ENCODE results near the gene LRRFIP2. TPM values are rescaled to one million over a fixed set of nuclear protein-coding genes. Genes with fewer than 3 reads are reported as not detected.
A peak's percentile ranks its signal among the peaks of the same experiment; 100 is the strongest.
"Not testable (repeated sequence)": the region's sequence is repeated elsewhere in the genome, so short reads cannot be mapped to it uniquely, and the experiment has no call there.

Gene LRRFIP2
- total RNA-seq, 1 experiment from 2014 or later: 41.1 TPM

DNA sequence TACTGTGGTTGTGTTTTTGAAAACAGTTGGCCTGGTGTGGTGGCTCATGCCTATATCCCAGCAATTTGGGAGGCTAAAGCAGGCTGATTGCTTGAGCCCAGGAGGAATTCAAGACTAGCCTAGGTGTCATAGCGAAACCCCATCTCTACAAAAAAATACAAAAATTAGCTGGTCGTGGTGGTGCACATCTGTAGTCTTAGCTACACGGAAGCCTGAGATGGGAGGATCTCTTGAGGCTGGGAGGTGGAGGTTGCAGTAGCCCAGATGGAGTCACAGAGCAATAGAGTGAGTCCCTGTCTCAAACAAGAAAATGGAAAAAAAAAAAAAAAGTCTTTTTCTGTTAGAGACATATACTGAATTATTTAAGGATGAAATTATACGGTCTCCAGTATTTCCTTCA is 14.7 kb upstream of the LRRFIP2 start:
- no peak for DNase-seq (ENCODE audit: low read depth)

DNA sequence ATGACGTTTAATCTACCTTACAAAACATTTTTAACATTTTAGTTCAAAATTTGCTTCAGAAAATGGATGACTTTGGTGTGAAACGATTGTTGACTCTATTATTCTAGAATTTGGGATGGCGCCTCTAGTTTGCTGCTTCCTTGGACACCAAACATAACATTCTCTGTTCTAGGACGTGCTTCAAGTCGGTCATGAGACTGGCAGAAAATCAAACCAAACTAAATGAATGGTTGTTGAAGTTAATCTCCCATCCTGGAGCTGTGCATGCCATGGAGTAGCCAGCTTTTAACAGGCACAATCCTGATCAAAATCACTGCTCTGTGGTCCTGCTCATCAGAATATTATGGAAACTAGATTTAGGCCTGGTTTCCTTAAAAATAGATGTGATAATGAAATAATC is 9.6 kb upstream of the LRRFIP2 start:
- DNase-seq (ENCODE audit: low read depth): no peak

DNA sequence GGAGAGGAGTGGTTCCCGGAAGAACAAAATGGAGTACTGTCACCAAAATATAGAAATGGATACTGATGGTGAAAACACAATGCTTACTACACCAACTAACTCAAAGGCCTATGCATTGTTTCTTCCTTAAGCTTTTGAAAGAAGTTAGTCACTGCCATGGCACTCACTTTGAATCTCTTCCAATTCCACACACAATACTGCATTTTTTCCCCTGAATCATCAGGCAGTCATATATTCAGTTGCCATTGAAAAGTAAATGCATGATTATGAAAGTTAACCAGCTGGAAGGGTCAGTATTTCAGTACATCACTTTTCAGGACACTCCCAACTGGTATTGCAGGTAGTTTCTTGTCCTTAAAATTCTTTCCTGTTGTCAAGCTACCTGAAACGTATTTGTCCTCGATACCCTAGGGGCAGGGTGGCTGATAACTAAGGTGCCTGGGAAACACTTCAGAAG is 9.0 kb upstream of the LRRFIP2 start:
- DNase-seq (ENCODE audit: low read depth): peak; percentile 78

DNA sequence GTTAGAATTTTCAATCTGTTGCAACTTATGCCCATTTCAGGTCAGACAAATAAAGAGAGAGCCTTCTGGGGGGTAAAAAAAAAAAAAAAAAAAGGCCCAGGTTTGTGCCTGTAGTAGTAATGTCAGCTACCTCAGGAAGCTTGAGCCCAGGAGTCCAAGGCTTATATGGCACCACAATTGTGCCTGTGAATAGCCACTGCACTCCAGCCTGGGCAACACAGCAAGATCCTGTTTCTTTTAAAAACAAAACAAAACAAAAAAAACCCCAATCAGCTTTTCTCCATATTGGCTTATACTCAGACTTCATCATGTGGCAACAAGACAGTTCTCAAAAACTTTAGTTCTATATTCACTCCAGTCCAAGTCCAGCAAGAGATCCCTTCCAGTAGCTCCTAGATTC is 8.4 kb upstream of the LRRFIP2 start:
- DNase-seq (ENCODE audit: low read depth): no peak

DNA sequence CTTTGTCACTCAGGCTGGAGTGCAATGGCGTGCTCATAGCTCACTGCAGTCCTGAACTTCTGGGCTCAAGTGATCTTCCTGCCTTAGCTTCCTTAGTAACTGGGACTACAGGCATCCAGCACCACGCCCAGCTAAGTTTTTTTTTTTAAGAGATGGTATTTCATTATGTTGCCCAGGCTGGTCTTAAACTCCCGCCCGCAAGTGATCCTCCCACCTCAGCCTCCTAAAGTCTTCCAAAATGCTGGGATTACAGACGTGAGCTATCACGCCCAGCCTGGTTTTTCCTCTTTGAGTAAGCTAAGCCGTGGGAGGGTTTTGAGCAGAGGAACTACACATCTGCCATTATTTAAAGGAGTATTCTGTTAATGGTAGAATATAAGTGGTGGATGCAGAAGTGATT is 7.4 kb upstream of the LRRFIP2 start:
- DNase-seq (ENCODE audit: low read depth): peak; percentile 25

DNA sequence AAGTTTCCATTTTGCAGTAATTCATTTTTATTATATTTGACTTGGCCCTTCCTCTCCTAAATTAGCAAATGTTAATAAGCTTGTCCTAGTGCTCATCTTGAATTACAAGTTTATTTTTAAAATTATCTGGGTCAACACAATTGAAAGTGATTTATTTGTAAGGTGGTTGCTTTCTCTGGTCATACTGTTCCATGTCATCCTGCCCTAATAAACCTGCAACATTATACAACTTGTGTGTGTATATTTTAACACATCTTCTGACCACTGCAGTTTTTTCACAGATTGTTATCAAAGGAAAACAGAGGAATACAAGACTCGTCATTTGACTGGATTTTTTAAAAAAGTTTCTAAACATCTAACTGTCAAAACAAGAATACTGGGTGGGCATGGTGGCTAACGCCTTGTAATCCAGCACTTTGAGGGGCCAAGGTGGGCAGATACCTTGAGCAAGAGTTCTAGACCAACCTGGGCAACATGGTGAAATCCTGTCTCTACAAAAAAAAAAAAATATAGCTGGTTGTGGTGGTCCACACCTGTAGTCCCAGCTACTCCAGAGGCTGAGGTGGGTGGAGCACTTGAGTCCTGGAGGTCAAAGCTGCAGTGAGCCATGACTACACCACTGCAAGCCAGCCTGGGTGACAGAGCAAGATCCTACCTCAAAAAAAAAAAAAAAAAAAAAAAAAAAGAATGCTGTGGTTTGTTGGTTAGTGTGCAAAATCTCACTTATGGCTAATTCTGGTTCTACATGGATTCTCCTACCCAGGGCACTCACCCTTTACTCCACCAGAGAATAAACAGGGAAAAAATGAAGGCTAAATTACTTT is 5.0 kb upstream of the LRRFIP2 start:
- DNase-seq (ENCODE audit: low read depth): no peak

DNA sequence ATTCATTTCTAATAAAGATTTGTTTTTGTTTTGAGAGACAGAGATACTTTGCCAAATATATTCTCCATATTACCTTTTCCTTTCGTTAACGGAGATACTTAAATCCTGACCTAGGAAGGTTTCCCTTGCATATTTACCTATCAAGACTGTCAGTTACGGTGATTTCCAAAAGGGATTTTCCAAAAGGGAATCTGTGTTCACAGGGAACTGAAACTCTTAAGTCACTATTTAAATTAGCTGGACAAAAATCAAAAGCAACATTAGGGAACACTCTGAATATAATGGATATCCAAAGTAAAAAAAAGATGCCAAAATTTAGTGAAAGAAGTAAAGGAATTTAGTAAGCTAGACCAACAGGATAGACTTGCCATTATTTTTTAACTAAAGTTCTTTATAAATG is 576 bp downstream of the LRRFIP2 start:
- DNase-seq (ENCODE audit: low read depth): no peak

DNA sequence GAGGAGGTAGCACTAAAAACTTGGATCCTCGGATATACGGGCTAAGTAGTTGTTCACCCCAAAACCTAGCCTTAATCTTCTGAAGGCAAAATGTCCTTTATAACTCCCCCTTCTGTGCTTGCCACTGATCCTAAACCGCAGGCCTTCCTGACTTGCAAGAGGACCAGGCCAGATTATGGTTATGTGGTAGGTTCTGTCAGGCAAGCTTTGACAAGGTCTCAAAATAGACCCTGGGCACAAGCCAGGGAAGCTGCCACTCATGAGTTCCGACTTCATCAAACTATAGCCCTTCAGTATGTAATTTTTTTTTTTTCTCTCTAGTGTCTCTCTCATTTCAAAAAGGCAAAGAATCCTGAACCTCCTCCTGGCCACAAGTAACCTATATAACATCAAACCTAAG is 3.2 kb downstream of the LRRFIP2 start:
- DNase-seq (ENCODE audit: low read depth): no peak

DNA sequence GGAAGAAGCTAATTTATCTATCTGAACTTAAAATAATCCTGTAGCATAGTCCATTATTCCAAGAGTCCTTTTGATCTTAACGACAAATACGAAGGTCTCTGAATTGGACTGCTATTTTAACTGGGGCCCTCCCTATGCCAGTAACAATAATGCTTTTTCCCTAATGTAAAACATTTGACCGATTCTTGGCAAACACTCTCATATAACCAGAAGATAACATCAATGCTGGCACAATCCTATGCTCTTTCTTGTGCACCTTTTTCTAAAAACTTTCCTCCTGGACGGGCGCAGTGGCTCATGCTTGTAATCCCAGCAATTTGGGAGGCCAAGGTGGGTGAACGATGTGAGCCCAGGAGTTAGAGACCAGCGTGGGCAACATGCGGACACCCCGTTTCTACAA is 3.9 kb downstream of the LRRFIP2 start:
- no peak for DNase-seq (ENCODE audit: low read depth)

DNA sequence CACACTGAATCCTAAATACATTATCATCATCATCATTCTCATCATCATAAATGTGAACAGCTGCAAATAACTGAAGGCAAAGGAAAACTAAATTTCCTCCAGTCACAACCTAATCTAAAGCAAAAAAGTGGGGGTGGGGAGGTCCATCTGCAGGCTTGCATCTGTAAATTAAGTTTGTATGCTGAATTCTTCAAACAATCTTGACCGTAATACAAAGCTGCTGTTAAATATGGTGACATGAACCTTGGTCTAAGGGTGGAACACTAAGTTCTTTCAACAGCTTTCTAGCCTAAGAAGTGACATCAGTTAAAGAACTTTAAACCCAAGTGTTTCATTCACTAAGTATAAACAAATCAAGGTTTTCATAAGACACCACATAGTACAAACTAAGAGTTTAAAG is 4.3 kb downstream of the LRRFIP2 start:
- DNase-seq (ENCODE audit: low read depth): no peak

DNA sequence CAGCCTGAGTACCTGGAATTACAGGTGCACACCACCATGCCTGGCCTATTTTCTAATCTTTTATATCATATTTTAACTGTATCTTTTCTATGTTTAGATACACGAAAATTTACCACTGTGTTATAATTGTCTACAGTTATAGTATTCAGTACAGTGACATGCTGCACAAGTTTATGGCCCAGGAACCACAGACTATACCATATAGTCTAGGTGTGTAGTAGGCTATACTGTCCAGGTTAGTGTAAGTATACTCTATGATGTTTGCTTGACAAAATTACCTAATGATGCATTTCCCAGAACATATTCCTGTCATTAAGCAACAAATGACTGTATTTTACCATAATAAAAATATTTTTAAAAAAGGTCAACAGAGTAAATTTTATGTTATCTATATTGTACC is 5.5 kb downstream of the LRRFIP2 start:
- DNase-seq (ENCODE audit: low read depth): no peak

DNA sequence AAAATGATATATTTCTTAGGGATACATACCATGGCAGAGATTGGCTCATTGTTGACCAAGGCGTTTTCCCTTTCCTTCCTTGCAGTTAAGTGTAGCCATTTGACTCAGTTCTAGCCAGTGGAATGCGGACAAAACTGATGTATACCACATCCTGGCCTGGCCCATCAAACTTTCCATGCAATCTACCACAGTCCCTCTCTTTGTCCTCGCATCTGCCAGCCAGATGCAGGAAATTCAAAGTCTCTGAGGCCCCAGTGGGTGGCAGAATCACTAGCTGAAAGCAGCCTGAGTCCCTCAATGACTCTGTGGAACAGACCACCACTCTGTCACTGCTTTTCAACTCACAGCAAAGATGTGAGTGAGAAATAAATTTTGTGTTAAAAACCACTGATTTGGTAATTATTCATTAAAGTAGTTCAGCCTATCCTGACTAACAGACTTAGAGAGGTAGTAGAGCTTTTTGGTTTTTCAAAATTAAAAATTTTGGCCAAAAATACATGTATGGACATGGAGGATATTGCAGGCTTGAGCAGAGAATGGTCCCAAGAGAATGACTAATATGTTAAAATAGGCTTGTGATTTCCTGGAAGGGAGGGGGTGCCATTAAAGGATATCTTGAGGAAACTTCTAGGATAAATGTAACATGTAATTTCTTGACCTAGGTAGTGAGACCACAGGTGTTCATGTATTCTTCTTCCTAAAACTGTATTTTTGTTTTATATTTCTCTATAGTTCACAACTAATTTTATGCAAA is 10.9 kb downstream of the LRRFIP2 start:
- DNase-seq (ENCODE audit: low read depth): peak; percentile 75

DNA sequence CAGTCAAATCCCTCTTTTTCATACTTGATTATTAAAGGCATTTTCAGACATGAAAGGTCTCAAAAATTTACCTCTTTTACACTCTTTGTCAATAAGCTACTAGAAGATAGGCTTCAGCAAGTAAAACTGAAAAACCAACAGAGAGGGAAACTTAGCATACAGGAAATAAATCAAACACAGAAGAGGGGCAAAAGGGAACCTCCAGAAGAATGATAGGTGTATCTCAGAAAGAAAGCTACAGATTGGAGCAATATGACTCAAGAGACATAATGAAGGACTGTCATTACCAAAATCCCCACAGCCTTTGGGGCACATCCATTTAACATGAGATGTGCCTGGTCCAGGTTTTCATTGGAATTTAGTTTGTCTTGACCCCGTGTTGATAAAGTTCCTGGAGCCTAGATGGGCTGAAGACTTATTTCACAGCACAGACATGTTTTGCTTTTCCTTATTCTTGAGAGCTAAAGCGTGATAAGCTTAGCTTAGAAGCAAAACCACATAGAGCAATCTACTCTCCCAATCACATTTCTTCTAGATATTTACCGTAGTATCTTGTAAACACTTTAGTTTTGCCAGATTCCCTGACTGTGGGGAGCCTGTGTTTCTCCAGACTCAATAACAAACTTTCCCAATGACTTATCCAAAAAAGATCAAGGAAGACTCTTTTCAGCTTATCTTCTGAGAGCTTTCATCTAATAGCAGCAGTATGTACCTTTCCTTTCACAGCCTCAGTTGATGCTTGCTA is 11.7 kb downstream of the LRRFIP2 start:
- DNase-seq (ENCODE audit: low read depth): no peak

DNA sequence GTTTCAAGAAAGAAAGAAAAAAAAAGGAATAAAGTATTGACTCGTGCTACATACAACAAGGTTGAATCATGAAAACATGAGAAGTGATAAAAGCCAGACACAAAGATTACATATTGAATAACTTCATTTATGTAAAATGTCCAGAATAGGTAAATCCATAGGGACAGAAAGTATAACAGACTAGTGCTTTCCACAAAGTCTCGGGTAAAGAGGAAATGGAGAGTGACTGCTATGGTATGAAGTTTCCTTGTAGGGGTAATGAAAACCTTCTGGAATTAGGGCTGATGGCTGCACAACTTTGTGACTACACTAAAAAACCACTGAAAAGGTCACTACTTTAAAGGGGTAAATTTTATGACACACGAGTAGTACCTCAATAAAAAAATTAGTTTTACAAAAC is 13.0 kb downstream of the LRRFIP2 start:
- DNase-seq (ENCODE audit: low read depth): no peak

DNA sequence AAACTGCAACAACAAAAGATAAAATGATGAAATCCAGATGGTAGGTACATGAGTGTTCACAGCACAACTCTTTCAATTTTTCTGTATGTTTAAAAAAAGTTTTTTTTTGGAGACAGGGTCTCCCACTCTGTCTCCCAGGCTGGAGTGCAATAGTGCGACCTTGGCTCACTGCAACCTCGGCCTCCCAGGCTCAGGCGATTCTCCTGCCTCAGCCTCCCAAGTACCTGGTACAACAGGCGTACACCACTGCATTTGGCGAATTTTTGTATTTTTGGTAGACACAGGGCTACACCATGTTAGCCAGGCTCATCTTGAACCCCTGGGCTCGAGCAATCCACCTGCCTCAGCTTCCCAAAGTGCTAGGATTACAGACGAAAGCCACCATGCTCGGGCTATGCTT is 18.6 kb downstream of the LRRFIP2 start:
- no peak for DNase-seq (ENCODE audit: low read depth)

DNA sequence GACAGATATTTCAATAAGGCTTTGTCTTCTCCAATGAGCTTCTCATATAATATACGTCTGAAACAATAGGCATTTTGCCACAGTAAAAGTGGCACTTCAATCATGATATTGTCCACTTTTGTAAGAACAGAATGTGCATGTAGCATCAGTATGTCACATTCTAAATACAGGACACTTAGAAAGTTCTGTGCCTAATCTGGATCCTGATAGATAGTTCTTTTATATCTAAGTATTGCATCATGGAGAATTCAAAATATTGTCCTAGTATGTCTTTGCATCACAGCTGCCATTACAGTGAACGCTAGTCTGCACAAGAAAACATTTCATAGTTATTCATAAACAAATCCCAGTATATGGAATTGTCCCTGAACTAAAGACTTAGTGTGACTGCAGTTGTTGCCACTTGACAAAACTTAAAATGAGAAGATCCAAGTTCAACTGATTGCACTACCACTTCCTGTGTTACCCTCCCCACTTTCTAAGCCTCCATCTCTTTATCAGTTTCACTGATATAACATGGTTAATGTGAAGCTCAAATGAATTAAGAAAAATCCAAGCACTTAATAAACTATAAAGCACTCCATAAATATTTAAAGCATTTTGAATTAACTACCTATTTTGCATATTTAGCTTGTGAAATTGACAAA is 19.6 kb downstream of the LRRFIP2 start:
- no peak for DNase-seq (ENCODE audit: low read depth)

DNA sequence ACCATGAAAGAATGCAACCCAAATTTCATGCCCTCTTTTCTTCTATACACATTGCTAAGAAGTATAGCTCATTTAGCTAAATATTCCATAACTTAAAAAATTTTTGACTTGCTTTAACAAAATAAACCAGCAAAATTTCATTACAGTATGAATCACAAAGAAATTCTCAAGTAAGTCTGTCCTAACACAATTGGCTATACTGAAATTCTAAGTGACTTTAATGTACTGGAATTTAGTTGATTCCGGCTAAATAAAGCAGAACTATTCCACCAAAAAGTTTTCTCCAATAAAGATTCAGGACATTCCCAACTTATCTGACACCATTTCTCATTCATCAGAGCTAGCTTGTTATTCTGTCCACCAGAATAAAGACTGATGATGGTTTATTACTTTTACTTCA is 23.8 kb downstream of the LRRFIP2 start:
- no peak for DNase-seq (ENCODE audit: low read depth)

DNA sequence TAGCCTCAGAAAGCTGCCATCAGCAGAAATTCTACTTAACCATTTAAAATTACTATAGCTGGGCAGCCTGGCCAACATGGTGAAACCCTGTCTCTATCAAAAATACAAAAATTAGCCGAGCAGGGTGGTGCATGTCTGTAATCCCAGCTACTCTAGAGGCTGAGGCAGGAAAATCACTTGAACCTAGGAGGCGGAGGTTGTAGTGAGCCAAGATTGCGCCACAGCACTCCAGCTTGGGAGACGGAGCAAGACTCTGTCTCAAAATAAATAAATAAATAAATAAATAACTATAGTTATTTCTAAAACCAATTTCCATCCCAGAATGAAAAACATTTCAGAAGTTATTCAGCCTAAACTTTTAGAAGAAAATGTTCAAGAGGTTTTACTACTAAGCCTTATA is 25.1 kb downstream of the LRRFIP2 start:
- DNase-seq (ENCODE audit: low read depth): no peak

DNA sequence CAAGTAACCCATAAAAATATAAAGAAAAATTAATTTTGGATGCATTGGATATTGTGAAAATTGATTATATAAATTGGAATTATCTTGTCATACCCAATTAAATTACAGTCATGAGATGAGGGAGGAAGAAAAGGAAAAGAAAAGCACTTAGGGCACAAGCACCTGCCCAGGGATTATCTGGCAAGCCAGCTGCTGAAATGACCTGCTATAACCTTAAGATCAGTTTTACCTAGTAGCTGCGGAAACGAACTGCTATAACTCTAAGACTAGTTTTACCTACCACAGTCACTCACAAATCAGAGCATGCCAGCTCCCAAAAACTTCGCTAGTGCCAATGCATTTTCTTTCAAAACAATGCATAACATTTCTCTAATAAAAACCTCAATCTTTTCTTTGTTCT is 26.2 kb downstream of the LRRFIP2 start:
- no peak for DNase-seq (ENCODE audit: low read depth)

DNA sequence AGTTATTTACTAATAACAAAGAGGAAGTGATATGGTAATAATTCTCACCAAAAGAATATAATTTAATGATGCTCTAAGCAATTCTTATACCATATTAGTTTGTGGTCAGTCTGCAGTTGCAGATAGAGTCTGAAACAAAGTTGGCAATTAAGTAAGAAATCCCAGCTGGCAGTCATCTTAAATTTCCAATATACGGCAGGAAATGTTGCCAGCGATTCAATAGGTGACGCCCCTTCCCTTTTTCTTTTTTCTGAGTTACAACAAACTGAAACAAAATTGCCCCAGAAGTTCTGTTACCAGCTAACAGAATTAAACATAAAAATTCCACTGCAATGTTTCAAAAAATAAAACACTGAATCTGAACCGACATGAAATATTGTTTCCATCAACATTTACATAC is 26.7 kb downstream of the LRRFIP2 start:
- DNase-seq (ENCODE audit: low read depth): no peak

DNA sequence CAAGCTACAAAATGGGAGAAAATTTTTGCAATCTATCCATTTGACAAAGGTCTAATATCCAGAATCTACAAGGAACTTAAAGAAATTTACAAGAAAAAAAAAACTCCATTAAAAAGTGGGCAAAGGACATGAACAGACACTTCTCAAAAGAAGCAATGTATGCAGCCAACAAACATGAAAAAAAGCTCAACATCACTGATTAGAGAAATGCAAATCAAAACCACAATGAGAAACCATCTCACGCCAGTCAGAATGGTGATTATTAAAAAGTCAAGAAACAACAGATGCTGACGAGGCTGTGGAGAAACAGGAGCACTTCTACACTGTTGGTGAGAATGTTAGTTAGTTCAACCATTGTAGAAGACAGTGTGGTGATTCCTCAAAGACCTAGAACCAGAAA is 27.5 kb downstream of the LRRFIP2 start:
- not testable (repeated sequence) for DNase-seq (ENCODE audit: low read depth)

DNA sequence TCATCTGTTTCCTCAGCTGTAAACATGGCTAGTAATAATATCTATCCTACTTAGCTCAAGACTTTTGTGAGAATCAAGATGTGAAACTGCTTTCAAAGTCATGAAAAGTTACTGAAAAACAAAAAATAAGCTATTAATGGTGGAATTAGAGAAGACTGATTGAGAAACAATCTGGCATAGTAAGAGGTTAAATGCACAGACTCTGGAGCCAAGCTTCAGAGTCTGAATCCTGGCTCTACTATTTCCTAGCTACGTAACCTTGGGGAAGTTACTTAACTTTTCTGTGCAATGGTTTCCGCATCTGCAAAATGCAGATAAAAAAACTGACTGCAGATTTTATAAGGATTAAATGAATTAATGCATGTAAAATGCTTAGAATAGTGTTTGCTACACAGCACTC is 28.8 kb downstream of the LRRFIP2 start:
- DNase-seq (ENCODE audit: low read depth): no peak
